Activated CD4-positive, alpha-beta T cell treated with anti-CD3 and anti-CD28 coated beads, Interleukin-2, Interleukin-4, amounts not matched to agents 100 ng/mL and 50 ng/mL, durations not matched to agents 16 hours and 8 hours (primary cell): ENCODE data around the gene SSH3.

Source experiments
- DNase-seq: peaks from one replicate; pipeline ENCODE4 v3.0.0-alpha.2; 2020; ENCODE audit warnings: low spot score

The SSH3 gene

DNA sequence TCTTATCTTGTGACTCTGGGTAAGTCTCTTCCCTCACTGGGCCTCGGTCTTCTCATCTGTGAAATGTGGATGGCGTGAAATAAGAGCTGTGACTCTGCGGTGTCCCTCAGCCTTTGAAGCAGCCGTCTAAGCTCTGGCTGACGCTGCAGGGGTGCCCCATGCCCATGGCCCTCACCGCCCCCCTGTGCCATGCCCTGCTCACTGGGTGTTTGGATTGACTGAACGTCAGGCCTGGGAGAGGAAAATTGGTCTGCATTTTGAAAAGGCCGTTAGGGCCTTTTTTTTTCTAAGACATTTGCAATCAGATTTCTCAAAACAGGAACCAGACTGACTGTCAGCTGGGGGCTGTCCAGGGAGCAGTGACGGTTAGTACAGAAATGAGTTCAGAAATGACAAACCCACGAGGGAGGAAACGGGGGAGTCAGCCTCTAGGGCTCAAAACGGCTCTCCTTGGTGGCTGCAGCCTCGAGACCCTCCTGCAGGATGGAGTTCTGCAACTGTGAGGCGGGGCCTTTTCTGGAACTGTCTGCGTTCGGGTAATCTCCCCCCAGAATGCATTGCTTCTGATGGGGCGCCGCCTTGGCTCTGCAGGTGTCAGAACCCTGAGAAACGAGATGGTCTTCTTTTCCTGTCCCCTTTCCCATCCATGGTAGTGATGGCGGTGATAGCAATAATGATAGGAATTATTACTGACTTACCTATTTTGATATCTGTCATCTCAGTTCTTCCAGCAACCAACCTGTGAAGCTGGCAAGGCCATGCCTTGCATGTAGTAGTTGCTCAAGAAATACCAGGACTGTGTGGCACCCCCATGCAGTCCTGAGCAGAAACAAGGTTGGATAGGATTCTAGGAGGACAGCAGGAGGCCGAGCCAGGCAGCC, 35.0 kb upstream of the SSH3 start:
- DNase-seq, result peak; percentile 96

DNA sequence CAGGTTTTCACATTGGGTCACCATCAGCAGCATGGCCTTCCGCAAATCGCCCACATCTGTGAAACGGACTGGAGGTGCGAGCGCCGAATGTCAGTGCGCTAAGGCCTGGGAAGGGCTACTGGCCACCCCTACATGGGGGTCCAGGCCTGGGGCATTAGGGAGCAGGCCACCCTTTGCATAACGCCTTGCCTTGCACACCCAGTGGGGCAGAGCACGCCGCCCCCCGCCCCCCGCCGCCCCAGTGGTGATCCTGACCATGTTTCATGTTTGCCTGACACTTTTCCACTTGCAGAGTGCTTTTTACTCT, 34.4 kb upstream of the SSH3 start:
- no peak for DNase-seq

DNA sequence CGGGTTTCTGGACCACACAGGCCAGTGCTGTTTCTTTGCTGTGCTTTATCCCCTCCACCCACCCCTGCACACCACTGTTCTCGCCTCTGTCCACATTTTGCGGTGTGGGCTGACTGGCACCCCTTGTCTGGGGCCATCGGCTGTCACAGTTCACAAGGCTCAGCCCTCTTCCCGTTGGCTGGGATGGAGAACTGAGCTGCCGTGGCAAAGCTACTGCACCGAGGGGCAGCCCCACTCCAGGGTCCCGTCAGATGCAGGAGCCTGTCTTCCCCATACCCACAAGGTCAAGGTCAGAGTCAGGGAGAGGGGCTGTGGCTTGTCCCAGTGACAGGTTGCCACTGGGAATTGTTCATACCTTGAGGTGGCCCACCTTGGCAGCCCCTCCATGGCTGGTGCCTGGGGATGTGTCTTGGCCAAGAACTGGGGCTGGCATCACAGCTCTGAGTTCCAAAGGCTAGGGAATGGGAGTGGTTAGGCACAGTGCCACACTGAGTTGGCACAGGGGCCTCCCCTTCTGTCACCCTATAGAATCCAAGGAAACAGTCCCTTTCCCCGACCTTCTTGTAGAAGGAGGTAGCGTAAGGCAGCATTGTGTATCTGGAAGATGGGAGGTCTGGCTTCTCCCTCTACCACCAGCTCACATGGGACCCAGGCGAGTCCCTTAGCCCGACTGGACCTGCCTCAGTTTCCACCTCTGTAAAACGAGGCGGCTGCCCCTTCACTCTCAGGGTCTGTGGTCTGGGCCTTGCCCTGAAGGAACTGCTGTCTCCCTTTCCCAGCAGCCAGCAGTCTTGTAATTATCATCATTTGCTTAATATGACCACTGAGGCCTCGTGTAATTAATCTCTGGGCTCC, 33.7 kb upstream of the SSH3 start:
- DNase-seq, result no peak

DNA sequence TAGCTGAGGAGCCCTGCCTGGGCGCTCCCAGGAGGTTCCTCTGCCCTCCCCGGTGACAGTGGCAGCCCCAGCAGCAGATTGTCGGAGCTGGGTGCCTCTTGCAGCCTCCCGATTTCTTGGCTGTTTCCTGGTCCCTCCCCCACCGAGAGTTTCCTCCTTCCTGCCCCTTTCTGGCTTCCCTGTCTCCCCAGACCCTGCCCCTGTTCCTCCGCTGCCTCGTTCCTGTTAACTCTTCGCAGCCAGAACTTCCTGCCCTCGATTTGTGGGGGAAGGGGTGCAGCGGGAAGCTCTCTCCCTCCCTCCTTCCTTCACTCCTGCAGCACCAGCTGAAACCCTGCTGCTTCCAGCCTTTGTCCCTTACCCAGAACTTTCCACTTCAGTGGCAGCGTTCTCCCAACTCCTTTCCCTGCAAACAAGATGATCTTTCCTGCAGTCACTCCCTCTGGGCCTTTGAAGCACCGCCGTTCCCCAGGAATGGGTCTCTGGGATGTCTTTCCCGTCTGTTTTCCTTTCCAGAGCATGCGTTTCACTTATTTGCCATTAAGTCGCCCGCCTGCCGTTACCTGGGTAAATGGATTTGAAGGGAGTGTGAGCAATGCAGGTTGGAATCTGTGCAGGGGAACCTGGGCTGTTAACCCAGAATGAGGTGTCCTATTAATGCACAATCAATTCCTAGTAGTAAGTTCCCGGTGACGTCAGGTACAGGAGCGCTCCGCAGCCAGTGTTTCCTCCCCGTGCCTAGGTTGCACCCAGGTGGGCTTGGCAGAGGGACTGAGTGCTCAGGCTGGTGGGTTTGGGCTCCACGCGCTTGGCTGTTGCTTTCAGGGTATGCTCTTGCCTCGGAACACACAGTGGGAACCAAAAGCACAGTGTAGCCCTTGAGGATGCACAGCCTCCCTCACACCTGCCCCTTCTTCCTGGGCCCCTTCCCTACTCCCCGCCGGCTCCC, 32.8 kb upstream of the SSH3 start:
- DNase-seq, result no peak

GRCh38 chr11:67271205-67271540, 32.2 kb upstream of the SSH3 start:
- no peak for DNase-seq

DNA sequence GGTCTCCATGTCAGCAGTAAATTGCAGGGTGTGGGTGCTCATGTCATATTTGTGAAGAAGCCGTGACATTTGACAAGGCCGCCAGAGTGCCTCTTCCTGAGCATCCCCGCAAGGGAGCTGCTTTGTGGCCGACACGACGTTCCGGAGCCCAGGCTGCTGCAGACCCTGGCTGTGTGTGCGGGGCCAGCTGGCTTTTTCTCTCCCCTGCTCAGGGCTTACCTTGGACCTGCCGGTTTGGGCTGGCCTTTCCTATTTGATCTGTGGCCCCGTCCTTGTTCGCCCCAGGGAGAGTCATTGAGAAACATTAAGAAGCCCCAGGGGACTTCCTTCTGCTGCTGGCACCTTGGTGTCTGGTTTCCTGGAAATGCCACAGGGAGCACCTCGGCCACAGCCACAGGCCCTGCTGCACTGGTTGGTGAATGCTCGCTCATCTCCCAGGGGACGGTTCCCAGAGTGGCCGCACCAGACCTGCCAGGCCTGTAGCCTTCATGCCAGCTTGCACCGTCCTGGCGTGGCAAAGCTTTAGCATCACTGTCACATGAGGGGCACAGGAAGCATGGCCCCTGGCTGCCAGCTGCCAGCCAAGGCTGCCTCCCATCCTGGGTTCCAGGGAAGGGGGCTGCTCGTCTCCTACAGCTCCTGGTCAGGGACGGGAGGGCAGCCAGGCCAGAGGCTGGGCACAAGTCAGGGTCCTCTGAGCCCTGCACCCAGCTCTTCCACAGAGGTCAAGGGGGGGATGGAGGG, 31.6 kb upstream of the SSH3 start:
- DNase-seq, result peak; percentile 86

DNA sequence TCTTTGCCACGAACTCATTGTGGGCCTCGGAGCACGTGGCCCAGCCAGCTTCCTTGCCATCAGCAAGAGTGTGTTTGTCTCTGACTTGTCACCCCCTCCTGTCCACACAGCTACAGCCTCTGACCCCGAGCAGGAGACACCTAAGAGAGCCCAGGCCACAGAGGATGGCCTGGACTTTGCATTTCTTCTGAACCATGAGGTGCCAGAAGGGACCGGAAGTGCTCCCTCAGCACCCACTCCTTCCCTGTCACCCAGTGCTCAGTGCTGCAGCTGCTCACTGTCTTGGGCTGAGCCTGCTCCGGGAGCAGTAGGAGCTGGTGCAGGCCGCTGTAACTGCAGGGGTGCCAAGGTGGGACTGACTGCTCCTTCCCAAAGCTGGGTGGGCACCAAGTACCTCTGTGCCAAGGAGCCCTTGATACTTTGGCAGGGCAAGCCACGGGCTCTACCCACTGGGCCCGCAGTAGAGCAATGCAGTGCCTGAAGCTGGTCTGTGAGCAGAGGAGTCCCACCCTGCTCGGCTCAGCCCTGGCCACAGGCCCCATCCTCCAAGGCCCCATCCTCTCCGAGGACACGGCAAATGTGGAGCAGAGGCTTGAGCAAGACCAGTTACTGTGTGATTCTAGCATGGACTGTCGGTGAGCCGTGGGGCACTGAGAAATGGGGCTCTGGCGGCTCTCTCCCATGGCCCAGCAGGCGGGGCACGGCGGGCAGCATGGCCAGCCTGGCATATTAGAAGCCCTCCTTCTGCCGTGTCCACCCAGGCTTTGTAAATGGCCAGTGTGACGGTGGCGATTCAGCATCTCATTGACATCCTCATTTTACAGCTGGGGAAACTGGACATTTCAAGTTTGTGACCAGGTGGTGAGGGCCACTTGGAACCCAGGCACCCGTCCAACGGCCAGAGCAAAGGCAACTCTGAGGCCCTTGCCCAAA, 30.7 kb upstream of the SSH3 start:
- DNase-seq, result peak; percentile 48

- DNase-seq, result no peak
Measured at GRCh38 chr11:67273260-67273990, 29.9 kb upstream of the SSH3 start.

DNA sequence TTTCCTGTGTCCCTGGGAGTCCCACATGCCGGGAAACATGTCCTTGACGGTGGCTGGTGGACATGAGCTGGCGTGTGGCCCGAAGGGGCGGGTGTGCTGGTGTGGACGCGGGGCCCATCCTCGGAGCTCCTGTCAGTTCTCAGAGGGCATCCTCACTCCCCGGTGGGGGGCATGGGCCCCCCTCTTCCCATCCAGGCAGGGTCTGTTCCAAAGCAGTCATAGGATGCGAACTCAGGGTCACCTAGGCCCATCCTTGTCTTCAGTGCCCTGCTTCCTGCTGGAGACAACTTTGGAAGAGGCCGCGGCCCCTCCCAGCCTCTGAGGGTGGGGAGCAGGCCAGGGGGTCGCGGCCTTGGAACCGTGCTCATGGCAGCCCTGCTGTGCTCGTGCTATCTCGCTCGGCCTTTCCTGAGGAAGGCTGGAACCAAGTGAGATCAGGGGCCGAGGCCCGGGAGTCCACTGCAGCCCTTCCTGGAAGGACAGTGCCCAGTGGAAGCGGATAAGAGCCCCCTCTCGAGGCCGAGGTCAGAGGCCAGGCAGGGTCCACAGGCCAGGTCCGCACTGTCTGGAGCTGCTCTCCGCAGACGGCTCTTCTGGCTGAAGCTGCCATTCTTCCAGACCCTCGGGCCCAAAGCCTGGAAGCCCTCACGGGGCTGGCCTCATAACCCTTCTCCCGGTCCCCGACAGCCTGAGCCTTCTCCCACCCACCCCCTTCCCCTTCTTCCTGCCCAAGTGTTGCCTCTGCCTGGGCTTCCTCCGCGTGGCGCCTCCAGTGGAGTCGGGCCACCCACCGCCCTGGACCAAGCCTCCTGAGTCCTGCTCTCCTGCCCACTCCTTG, 28.3 kb upstream of the SSH3 start:
- no peak for DNase-seq

DNA sequence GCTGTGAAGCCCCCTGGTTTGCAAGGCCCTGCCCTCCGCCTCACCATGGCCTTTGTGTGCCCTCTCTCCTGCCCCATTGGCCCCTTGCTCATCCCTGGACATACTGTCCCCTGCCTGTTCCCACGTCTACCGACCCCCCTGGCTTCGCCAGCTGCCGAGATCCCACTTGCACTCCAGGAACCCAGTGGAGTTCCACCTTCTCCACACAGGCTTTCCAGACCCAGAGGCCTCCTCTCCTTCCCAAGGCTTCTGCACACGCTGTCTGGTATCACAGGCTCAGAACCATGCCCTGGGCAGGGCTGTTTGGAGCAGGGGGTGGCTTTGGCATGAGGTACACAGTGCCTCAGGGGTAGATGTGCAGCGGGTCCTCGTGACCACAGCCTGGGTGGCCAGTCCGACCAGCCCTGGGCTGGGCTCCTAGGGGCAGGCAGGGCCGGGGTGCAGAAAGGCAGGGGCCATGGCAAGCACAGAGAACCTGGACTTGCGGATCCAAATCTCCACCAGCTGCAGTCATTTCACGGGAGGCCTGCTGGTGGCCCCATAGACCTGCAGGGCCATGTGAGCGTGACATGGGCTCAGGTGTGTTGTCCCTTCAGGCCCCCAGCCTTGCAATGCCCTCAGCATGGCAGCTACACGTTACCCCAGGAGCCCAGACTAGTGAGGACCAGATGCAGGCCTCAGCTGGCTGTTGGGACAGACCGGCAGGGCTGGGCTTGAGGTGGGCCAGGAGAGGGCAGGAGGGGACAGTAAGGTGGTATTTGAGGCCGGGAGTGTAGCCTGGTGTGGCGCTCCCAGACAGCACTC, 27.5 kb upstream of the SSH3 start:
- no peak for DNase-seq

DNA sequence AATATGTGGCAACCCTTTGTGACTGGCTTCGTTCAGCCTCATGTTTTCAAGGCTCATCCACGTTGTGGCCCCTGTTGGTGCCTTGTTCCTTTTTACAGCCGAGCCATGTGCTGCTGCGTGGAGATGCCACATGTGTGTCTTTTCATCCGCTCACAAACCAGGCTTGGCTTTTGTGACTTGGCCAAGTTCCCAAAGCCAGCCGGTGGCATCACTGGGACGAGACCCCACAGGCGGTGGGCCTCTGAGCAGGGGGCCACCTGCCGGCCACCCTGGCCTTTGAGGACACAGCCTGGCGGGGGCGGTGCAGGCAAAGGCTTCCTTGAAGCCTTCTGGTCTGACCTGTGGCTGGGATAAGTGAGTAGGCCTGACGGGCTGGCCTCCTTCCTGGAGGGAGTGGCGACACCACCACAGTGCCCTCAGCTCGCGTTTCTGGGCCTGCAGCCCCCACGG, 26.5 kb upstream of the SSH3 start:
- DNase-seq, result peak; percentile 67

GRCh38 chr11:67277231-67277961, 25.9 kb upstream of the SSH3 start:
- DNase-seq, result peak; percentile 96

GRCh38 chr11:67278135-67278938, 25.0 kb upstream of the SSH3 start:
- no peak for DNase-seq

DNA sequence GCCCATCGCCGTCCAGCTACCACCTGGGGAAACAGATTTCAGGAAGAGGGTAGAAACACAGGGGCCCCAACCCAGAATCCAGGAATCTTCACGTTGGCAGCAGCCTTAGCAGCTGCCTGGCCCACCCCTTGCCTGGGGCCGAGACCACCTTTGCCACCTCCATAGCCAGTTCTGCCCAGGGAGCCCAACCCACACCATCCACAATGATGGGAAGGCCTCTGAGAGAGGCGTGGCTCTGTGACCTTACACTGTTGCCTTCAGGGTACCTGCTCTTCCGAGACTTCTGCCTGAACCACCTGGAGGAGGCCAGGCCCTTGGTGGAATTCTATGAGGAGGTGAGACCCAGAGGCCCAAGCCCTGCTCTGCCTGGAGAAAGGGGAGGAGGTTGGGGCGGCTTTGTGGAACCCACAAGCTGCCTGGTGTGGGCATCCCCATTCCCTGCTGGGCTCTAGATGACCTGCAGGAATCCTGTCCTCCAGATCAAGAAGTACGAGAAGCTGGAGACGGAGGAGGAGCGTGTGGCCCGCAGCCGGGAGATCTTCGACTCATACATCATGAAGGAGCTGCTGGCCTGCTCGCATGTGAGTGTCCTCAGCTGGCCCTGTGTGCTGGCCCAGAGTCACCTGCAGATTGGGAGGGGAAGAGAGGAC, 24.3 kb upstream of the SSH3 start:
- DNase-seq, result no peak

DNA sequence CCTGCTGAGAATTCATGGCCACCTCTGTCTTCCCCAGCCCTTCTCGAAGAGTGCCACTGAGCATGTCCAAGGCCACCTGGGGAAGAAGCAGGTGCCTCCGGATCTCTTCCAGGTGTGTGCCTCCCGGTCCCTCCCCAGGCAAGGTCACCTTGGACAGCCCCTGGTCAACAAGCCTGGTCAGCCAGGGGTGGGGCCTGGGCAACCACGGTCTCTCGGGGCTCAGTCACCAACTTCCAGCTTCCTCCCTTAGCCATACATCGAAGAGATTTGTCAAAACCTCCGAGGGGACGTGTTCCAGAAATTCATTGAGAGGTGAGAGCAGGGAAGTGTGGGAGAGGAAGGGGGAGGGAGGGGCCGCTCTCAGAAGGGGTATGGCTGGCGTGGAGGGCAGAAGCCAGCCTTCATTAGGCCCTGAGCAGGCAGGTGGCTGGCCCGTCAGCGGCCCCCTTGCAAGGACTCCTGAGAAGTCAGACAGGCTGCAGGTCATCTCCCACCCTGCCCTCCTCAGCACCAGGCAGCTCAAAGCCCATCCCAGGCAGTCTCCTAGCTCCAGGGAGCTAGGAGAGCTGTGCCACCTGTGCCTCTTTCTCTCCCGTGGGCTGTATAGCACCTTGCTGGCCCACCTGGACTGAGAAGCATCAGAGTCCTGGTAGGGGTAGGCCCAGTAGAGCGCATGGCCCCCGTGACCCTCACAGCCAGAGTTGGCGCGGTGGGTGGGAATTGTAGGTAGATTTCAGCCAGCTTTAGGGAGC, 23.6 kb upstream of the SSH3 start:
- no peak for DNase-seq
